GM12878 (cell line): ENCODE measurements around the gene STK32B. TPM values are rescaled to one million over a fixed set of nuclear protein-coding genes. Genes with fewer than 3 reads are reported as not detected.

ENCODE experiments used
- ATAC-seq: fragments of 200-7000 bp; cut with Tn5 transposase; 3 replicates; pipeline ENCODE4 v1.9.1; 2020; ENCODE audit warnings: mild to moderate bottlenecking, moderate library complexity
- BruUV-seq: library from RNA; stranded (reverse); fragments of 400-500 nt; replicated peaks from 2 replicates; lab custom pipeline; 2021; lab: Mats Ljungman, UMichigan
- CTCF ChIA-PET: fragments of 300-600 bp; sonication (Branson Sonifier 250); formaldehyde crosslinking; extraction: SDS; loops from one replicate; lab custom pipeline; 2021; ENCODE audit warnings: inconsistent platforms; lab: Yijun Ruan, JAX
- POLR2A ChIA-PET: fragments of 350-600 bp; formaldehyde crosslinking; extraction: SDS; loops from one replicate; lab custom pipeline; 2021; ENCODE audit warnings: inconsistent platforms; lab: Charles Lee
- RAD21 ChIA-PET: fragments of 300-600 bp; sonication (Branson Sonifier 250); formaldehyde crosslinking; loops from one replicate; lab custom pipeline; 2023; ENCODE audit warnings: antibody characterized with exemption; ENCODE audit not compliant: unreplicated experiment; lab: Charles Lee
- SMC1A ChIA-PET: fragments of 300-600 bp; sonication (Branson Sonifier 250); formaldehyde crosslinking; loops from one replicate; lab custom pipeline; 2023; ENCODE audit not compliant: unreplicated experiment, uncharacterized antibody; lab: Charles Lee
- DNase-seq: peaks from one replicate; pipeline ENCODE4 v3.0.0-alpha.2; 2011; ENCODE audit warnings: low read depth, low spot score
- FAIRE-seq: peaks from 3 replicates; lab custom pipeline; 2011; peaks lifted over from hg19 to GRCh38; lab: Jason Lieb, UNC
- H2AFZ ChIP-seq: 2 replicates; pipeline ENCODE4 v1.6.0; 2011; ENCODE audit warnings: low read depth, low read length, control low read depth; ENCODE audit not compliant: control insufficient read depth
- H3K27ac ChIP-seq: 2 replicates; pipeline ENCODE4 v1.5.1; 2011; ENCODE audit warnings: control low read depth; ENCODE audit not compliant: control insufficient read depth, insufficient read depth
- H3K27me3 ChIP-seq, 2 experiments: replicated peaks in 1 of 2; 2 replicates each; pipeline versions ENCODE4 v1.6.0 to v1.6.1; 2011; ENCODE audit warnings: low read length in 1 of 2; ENCODE audit not compliant: control insufficient read depth in 2 of 2, insufficient read depth in 2 of 2
- H3K36me3 ChIP-seq, 2 experiments: 2 replicates each; pipeline ENCODE4 v1.5.1; 2011; ENCODE audit warnings: low read length in 1 of 2; ENCODE audit not compliant: control insufficient read depth in 2 of 2, insufficient read depth in 2 of 2
- H3K4me1 ChIP-seq: 2 replicates; pipeline ENCODE4 v1.6.1; 2011; ENCODE audit warnings: mild to moderate bottlenecking, low read length, moderate library complexity, mixed read lengths; ENCODE audit not compliant: control insufficient read depth, insufficient read depth
- H3K4me2 ChIP-seq: 2 replicates; pipeline ENCODE4 v1.6.0; 2011; ENCODE audit warnings: control low read depth; ENCODE audit not compliant: control insufficient read depth, insufficient read depth
- H3K4me3 ChIP-seq: fragments of 200-600 bp; sonication (generic); 2 replicates; pipeline ENCODE4 v1.5.1; 2016
- H3K79me2 ChIP-seq: 2 replicates; pipeline ENCODE4 v1.6.0; 2011; ENCODE audit warnings: low read length; ENCODE audit not compliant: control insufficient read depth, insufficient read depth
- H3K9ac ChIP-seq: 2 replicates; pipeline ENCODE4 v1.8.0; 2011; ENCODE audit warnings: low read length, control low read depth, mixed read lengths; ENCODE audit not compliant: control insufficient read depth, insufficient read depth
- H3K9me3 ChIP-seq: replicated peaks from 3 replicates; pipeline ENCODE4 v1.5.1; 2011; ENCODE audit warnings: mild to moderate bottlenecking, low read length; ENCODE audit not compliant: control insufficient read depth, insufficient read depth
- H4K20me1 ChIP-seq: 2 replicates; pipeline ENCODE4 v1.6.0; 2011; ENCODE audit not compliant: control insufficient read depth, insufficient read depth
- ASH2L ChIP-seq: fragments of 300-600, 200-600 bp; sonication (generic); IDR thresholded peaks from 2 replicates; pipeline ENCODE4 v1.6.1; 2017; ENCODE audit warnings: low read depth, mild to moderate bottlenecking, borderline replicate concordance
- BCL3 ChIP-seq: IDR thresholded peaks from 2 replicates; pipeline ENCODE4 v1.6.1; 2011; ENCODE audit warnings: borderline replicate concordance, low read depth, mild to moderate bottlenecking, moderate library complexity, low read length; ENCODE audit not compliant: insufficient read depth, poor library complexity, severe bottlenecking
- BHLHE40 ChIP-seq, 2 experiments: fragments of 450-650 bp in 1 of 2; IDR thresholded peaks; 2 replicates each; pipeline ENCODE4 v1.6.1; 2011 to 2017; ENCODE audit warnings: low read depth in 2 of 2, borderline replicate concordance in 1 of 2, improper control_type of control experiment in 1 of 2, low read length in 1 of 2, mild to moderate bottlenecking in 1 of 2
- CREB1 ChIP-seq: IDR thresholded peaks from 2 replicates; pipeline ENCODE4 v1.6.1; 2012; ENCODE audit warnings: low read depth, mild to moderate bottlenecking, inconsistent platforms
- ELK1 ChIP-seq: IDR thresholded peaks from 2 replicates; pipeline ENCODE4 v1.6.1; 2012; ENCODE audit warnings: low read depth, low read length, improper control_type of control experiment
- FOXK2 ChIP-seq: fragments of 450-650 bp; IDR thresholded peaks from 2 replicates; pipeline ENCODE4 v1.6.1; 2017; ENCODE audit warnings: mild to moderate bottlenecking, moderate library complexity
- MEF2A ChIP-seq: IDR thresholded peaks from 2 replicates; pipeline ENCODE4 v1.6.1; 2011; ENCODE audit warnings: low read depth, mild to moderate bottlenecking, low read length, moderate library complexity; ENCODE audit not compliant: insufficient read depth
- POLR2A ChIP-seq: IDR thresholded peaks from 2 replicates; pipeline ENCODE4 v1.6.1; 2011; ENCODE audit warnings: low read depth, mild to moderate bottlenecking, low read length
- RBBP5 ChIP-seq: fragments of 200-600 bp; sonication (generic); conservative IDR thresholded peaks from 2 replicates; pipeline ENCODE4 v1.6.1; 2016
- SMAD5 ChIP-seq: IDR thresholded peaks from 2 replicates; pipeline ENCODE4 v1.6.1; 2016; ENCODE audit warnings: antibody characterized with exemption, low read depth
- TBL1XR1 ChIP-seq: IDR thresholded peaks from 2 replicates; pipeline ENCODE4 v1.6.1; 2012; ENCODE audit warnings: low read depth, low read length, improper control_type of control experiment
- YY1 ChIP-seq: IDR thresholded peaks from 2 replicates; pipeline ENCODE4 v1.6.1; 2011; ENCODE audit warnings: low read depth, mild to moderate bottlenecking, low read length
- ZNF207 ChIP-seq: fragments of 450-650 bp; IDR thresholded peaks from 2 replicates; pipeline ENCODE4 v1.6.1; 2014; ENCODE audit warnings: antibody characterized with exemption, mild to moderate bottlenecking, borderline replicate concordance
- ZNF24 ChIP-seq: fragments of 450-650 bp; IDR thresholded peaks from 2 replicates; pipeline ENCODE4 v1.6.1; 2017; ENCODE audit warnings: antibody characterized with exemption, mild to moderate bottlenecking
- WGBS: methylation state at CpG from one replicate; pipeline ENCODE4 v1.1.6; 2016; ENCODE audit warnings: low lambda C conversion rate; ENCODE audit not compliant: insufficient replicate concordance, insufficient coverage; ENCODE audit errors: missing lambda C conversion rate; 5-methylcytosine and 5-hydroxymethylcytosine counted together
- in situ Hi-C: fragments of 300-500 bp; cut with MboI; formaldehyde crosslinking; loops from 9 replicates; pipeline ENCODE4 v1.14.3; 2018; ENCODE audit warnings: mixed read lengths
- intact Hi-C: fragments of 100-400 bp; cut with micrococcal nuclease; formaldehyde crosslinking; loops from one replicate; pipeline ENCODE4 v1.14.2; 2022; ENCODE audit not compliant: unreplicated experiment
- polyA plus RNA-seq, 11 experiments: library from polyadenylated mRNA; depleted of rRNA in 4 of 11; unstranded in 6 of 11; stranded (reverse) in 5 of 11; fragments of >200 nt; fragmentation: Nextera tagmentation in 4 of 11; fragmentation: Illumina TruSeq in 1 of 11; extraction: Ambion mirVana in 4 of 11; extraction: Trizol in 1 of 11; gene quantifications; 1 replicate in 1 of 11; 2 replicates in 10 of 11; pipeline versions ENCODE4 v1.2.1 to v1.2.3, GENCODE V29; 2011 to 2016; ENCODE audit warnings: inconsistent platforms in 2 of 11, missing spikeins in 2 of 11, low read depth in 1 of 11
- total RNA-seq, 4 experiments: library from RNA; depleted of rRNA in 3 of 4; stranded (reverse); fragments of >200 nt in 3 of 4; fragmentation: Illumina TruSeq in 1 of 4; extraction: Trizol in 1 of 4; gene quantifications; 2 replicates each; pipeline versions ENCODE4 v1.2.1 to v1.2.3, GENCODE V29; 2013 to 2021
- TF ChIP-seq, protein P1 (sequence below): fragments of 450-650 bp; IDR thresholded peaks from 2 replicates; pipeline ENCODE4 v1.6.1; 2017; ENCODE audit warnings: mild to moderate bottlenecking, moderate library complexity
- TF ChIP-seq, protein P2 (sequence below): IDR thresholded peaks from 2 replicates; pipeline ENCODE4 v1.6.1; 2012; ENCODE audit warnings: low read length, inconsistent platforms

Gene STK32B
- total and polyA plus RNA-seq, 10 of the 15 experiments (the other 5 are each of a cell fraction or from before 2014, with no cell fraction given): 0.04 to 0.12 (median 0.08) TPM; not detected in 7

GRCh38 chr4:5044341-5044740 is 6.9 kb upstream of the STK32B start:
- Histone ChIP-seq H3K79me2 (no peaks in the 10 kb centered on the region), H3K36me3 (no peaks in the 10 kb centered on the region), H3K4me2 (no peak overlapping the region), H3K4me1 (no peaks in the 10 kb centered on the region), H3K27ac (no peak overlapping the region), H3K9me3 (no peaks in the 10 kb centered on the region; the same call in 2 of the 3 replicates), H2AFZ (no peak overlapping the region), H3K9ac (no peak overlapping the region), H3K4me3 (no peak overlapping the region), H3K27me3 (no peaks in the 10 kb centered on the region), H4K20me1 (no peaks in the 10 kb centered on the region)
- ChIA-PET CTCF (no interaction called here), RAD21 (no interaction called here), SMC1A (no interaction called here), POLR2A (no interaction called here)
- ATAC-seq (no peak), FAIRE-seq (no peak), DNase-seq (no peak)
- WGBS: 2% methylated on average over 3 of the region's 3 CpGs
- in situ Hi-C loops: no loop called here
- intact Hi-C loops: no loop called here
- no TSS peak for BruUV-seq
- no peak for TF ChIP-seq ELK1
- no peak for TF ChIP-seq YY1
- no peak for TF ChIP-seq ASH2L
- no peak for TF ChIP-seq POLR2A
- no peak for TF ChIP-seq ZNF207
- no peak for TF ChIP-seq TBL1XR1
- TF ChIP-seq FOXK2: no peak
- no peak for TF ChIP-seq BHLHE40 (IDR thresholded peaks at IDR 0.05; ENCODE audit: borderline replicate concordance in 1 of 2, low read depth in 2 of 2, low read length in 1 of 2)
- TF ChIP-seq, protein P1, sequence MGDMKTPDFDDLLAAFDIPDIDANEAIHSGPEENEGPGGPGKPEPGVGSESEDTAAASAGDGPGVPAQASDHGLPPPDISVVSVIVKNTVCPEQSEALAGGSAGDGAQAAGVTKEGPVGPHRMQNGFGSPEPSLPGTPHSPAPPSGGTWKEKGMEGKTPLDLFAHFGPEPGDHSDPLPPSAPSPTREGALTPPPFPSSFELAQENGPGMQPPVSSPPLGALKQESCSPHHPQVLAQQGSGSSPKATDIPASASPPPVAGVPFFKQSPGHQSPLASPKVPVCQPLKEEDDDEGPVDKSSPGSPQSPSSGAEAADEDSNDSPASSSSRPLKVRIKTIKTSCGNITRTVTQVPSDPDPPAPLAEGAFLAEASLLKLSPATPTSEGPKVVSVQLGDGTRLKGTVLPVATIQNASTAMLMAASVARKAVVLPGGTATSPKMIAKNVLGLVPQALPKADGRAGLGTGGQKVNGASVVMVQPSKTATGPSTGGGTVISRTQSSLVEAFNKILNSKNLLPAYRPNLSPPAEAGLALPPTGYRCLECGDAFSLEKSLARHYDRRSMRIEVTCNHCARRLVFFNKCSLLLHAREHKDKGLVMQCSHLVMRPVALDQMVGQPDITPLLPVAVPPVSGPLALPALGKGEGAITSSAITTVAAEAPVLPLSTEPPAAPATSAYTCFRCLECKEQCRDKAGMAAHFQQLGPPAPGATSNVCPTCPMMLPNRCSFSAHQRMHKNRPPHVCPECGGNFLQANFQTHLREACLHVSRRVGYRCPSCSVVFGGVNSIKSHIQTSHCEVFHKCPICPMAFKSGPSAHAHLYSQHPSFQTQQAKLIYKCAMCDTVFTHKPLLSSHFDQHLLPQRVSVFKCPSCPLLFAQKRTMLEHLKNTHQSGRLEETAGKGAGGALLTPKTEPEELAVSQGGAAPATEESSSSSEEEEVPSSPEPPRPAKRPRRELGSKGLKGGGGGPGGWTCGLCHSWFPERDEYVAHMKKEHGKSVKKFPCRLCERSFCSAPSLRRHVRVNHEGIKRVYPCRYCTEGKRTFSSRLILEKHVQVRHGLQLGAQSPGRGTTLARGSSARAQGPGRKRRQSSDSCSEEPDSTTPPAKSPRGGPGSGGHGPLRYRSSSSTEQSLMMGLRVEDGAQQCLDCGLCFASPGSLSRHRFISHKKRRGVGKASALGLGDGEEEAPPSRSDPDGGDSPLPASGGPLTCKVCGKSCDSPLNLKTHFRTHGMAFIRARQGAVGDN: no peak
- TF ChIP-seq MEF2A: no peak
- TF ChIP-seq BCL3: no peak
- no peak for TF ChIP-seq RBBP5
- TF ChIP-seq CREB1: no peak
- TF ChIP-seq ZNF24: no peak
- TF ChIP-seq SMAD5: no peak
- TF ChIP-seq, protein P2, sequence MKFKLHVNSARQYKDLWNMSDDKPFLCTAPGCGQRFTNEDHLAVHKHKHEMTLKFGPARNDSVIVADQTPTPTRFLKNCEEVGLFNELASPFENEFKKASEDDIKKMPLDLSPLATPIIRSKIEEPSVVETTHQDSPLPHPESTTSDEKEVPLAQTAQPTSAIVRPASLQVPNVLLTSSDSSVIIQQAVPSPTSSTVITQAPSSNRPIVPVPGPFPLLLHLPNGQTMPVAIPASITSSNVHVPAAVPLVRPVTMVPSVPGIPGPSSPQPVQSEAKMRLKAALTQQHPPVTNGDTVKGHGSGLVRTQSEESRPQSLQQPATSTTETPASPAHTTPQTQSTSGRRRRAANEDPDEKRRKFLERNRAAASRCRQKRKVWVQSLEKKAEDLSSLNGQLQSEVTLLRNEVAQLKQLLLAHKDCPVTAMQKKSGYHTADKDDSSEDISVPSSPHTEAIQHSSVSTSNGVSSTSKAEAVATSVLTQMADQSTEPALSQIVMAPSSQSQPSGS: no peak
